Midbrain (tissue), 1 donor: ENCODE measurements around the gene ZNF747.
"Not testable (repeated sequence)": the region's sequence is repeated elsewhere in the genome, so short reads cannot be mapped to it uniquely, and the experiment has no call there.

Experiments
- DNase-seq: peaks from one replicate; lab custom pipeline; 2025; lab: John Stamatoyannopoulos, UW

The ZNF747 gene

GRCh38 chr16:30533748-30534367 is 800 bp downstream of the ZNF747 start:
- no peak for DNase-seq

- DNase-seq, result no peak
These were observed 1.5 kb downstream of the ZNF747 start for GRCh38 chr16:30533146-30533522.

- DNase-seq, result no peak
These were observed 2.1 kb downstream of the ZNF747 start for GRCh38 chr16:30532285-30533145.

GRCh38 chr16:30530163-30531037 is 4.3 kb downstream of the ZNF747 start:
- no peak for DNase-seq

- no peak for DNase-seq
These were observed 5.7 kb downstream of the ZNF747 start for GRCh38 chr16:30528799-30529457.

- DNase-seq, result peak; percentile 53
These were observed 7.0 kb downstream of the ZNF747 start for GRCh38 chr16:30527635-30528178.

- peak; percentile 98 for DNase-seq
These were observed 7.6 kb downstream of the ZNF747 start for GRCh38 chr16:30526823-30527634.

- DNase-seq, result peak; percentile 76
These were observed 8.4 kb downstream of the ZNF747 start, which contains the start of gene ZNF768 for GRCh38 chr16:30526137-30526822. Gene ZNF768, minus strand, starts transcription at chr16:30526566. Its CDS starts 153 bp downstream, at chr16:30526413.

GRCh38 chr16:30525844-30526136 is 8.9 kb downstream of the ZNF747 start:
- no peak for DNase-seq

- no peak for DNase-seq
These were observed 9.8 kb downstream of the ZNF747 start for GRCh38 chr16:30524575-30525568.

GRCh38 chr16:30523768-30524574 is 10.7 kb downstream of the ZNF747 start:
- peak; percentile 2 for DNase-seq

GRCh38 chr16:30522702-30523463 is 11.8 kb downstream of the ZNF747 start:
- DNase-seq, result not testable (repeated sequence)

- DNase-seq, result no peak
These were observed 12.6 kb downstream of the ZNF747 start for GRCh38 chr16:30521873-30522641.

- no peak for DNase-seq
These were observed 13.2 kb downstream of the ZNF747 start for GRCh38 chr16:30521476-30521872.

- no peak for DNase-seq
These were observed 15.3 kb downstream of the ZNF747 start for GRCh38 chr16:30519120-30520049.
